ENCODE measurements around the gene ABI2. TPM values are rescaled to one million over a fixed set of nuclear protein-coding genes. Genes with fewer than 3 reads are reported as not detected.
"Not testable (repeated sequence)": the region's sequence is repeated elsewhere in the genome, so short reads cannot be mapped to it uniquely, and the experiment has no call there.

Gene ABI2
- total RNA-seq: 10 to 100 TPM; 34.0 to 40.9 TPM

DNA sequence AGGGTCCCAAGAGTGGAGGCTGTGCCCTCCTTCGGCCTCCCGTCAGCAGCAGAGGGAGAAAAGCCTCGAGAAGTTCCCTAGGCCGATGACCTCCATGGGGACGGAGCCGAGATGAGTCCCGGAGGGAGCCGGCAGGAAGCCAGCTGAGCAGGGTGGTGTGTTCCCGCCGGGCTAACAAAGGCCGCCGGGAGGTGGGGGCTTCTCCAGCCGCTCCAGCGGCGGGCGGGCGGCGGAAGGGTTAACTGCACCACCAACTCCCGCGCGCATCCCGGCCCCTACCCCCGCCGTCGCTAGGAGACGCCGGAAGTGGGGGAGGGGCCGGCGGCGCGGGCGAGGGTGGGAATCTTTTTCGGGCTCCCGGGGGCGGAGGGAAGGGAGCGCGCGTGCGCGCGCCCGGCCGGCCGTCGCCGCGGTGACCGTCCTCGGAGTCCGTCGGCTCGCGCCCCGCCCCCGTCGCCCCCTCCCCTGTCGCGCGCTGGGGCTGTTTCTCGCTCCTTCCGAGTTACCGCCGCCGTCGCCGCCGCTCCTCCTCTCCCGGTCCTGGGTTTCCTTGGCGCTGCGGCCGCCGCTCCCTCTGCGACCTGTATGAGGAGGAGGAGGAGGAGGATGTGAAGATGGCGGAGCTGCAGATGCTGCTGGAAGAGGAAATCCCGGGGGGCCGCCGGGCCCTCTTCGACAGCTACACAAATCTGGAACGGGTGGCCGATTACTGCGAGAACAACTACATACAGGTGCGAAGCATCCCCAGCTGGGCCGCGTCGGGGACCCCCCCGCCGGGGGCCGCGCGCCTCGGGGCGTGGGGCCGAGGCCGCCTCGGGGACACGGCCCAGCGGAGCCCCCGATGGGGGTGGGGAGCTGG, at the start of gene ABI2:
Gene ABI2 (plus strand): TSS at position 494 of the 859 bp plus-strand sequence. CDS start 121 bp downstream, at position 615.
- Mint-ChIP-seq H3K27me3 (ENCODE audit: low read depth) (no peaks in the 10 kb centered on the region), H3K27ac (peak within 1 kb of the TSS; percentile 73), H3K4me1 (ENCODE audit: low read depth) (peaks cover 27% of the 10 kb centered on the region), H3K36me3 (ENCODE audit: low read depth) (no peaks in the 10 kb centered on the region), H3K4me3 (peak within 1 kb of the TSS; percentile 84), H3K9me3 (no peaks in the 10 kb centered on the region)
- intact Hi-C loops (cut with micrococcal nuclease): loop anchor here (1.0 to 5.0 kb wide), 4 partner anchors 89 to 487 kb away; partner anchors contain the start of genes CARF, CYP20A1, NBEAL1 and WDR12
- CTCF ChIA-PET: no interaction called here
- DNase-seq: peak; percentile 65

DNA sequence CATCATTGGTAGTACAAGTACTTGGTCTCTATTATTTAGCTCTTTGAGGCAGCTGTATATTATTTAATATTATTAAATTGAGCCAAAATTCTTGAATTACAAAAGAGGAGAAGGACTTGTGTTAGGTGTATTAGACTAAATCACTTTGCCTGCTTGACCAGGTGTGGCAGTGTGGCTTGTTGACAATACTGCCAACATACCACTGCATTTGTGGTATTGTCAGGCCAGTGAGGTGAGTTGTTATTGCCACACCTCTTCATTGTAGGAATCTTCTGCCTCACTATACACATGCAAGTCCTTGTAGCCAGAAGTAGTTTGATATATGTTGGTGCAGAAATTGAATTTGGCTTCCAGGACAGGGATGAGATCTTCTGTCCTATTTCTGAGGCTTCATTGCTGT, 48.9 kb upstream of the ABI2 start:
- Mint-ChIP-seq H3K27ac (no peak overlapping the region), H3K9me3 (no peaks in the 10 kb centered on the region), H3K4me1 (ENCODE audit: low read depth) (no peaks in the 10 kb centered on the region), H3K36me3 (ENCODE audit: low read depth) (peaks cover 13% of the 10 kb centered on the region), H3K27me3 (ENCODE audit: low read depth) (no peaks in the 10 kb centered on the region), H3K4me3 (no peak overlapping the region)
- CTCF ChIA-PET: no interaction called here
- intact Hi-C loops (cut with micrococcal nuclease): no loop called here
- DNase-seq: no peak

DNA sequence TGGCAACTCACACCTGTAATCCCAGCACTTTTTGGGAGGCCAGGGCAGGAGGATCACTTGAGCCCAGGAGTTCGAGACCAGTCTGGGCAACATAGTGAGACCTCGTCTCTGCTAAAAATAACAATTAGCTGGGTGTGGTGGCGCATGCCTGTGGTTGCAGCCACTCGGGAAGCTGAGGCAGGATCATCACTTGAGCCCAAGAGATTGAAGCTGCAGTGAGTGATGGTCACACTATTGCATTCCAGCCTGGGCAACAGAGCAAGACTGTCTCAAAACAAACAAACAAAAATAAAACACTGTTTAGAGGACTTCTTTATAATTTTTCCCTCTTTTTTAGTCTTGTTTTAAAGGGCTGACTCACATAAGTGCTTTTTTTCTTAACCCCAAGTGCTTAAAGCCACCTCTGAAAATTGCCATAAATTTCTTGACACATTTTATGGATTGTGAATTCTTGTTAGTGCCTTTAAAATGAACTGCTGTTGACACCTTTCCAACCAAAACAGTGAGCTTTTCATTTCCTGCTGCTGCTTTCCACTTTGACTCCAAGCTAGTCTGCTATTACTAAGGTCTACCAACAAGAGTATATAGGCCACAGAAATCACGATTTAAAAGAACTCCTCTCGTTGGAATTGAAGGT, 47.6 kb upstream of the ABI2 start:
- intact Hi-C loops (cut with micrococcal nuclease): no loop called here
- peaks cover 15% of the 10 kb centered on the region for H3K36me3 Mint-ChIP-seq (ENCODE audit: low read depth)
- H3K9me3 Mint-ChIP-seq: no peaks in the 10 kb centered on the region
- CTCF ChIA-PET: interaction anchor here (0.6 to 0.7 kb wide), 2 partner anchors 31 to 51 kb away, joined by 3 read pairs; no protein-coding TSS in a partner anchor
- H3K27me3 Mint-ChIP-seq (ENCODE audit: low read depth): no peaks in the 10 kb centered on the region
- DNase-seq: no peak
- no peak overlapping the region for H3K4me3 Mint-ChIP-seq
- H3K27ac Mint-ChIP-seq: no peak overlapping the region
- H3K4me1 Mint-ChIP-seq (ENCODE audit: low read depth): no peaks in the 10 kb centered on the region

DNA sequence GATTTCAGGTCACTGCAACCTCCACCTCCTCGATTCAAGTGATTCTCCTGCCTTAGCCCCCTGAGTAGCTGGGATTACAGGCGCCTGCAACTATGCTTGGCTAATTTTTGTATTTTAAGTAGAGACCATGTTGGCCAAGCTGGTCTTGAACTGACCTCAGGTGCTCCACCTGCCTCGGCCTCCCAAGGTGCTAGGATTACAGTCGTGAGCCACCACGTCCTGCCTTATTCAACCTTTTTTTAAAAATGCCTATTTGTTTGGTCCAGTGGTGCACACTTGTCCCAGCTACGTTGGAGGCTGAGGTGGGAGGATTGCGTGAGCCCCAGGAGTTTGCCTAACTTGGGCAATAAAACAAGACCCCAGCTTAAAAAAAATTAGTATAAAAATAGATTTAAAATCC, 46.1 kb upstream of the ABI2 start:
- H3K36me3 Mint-ChIP-seq (ENCODE audit: low read depth): peaks cover 18% of the 10 kb centered on the region
- CTCF ChIA-PET: no interaction called here
- intact Hi-C loops (cut with micrococcal nuclease): no loop called here

DNA sequence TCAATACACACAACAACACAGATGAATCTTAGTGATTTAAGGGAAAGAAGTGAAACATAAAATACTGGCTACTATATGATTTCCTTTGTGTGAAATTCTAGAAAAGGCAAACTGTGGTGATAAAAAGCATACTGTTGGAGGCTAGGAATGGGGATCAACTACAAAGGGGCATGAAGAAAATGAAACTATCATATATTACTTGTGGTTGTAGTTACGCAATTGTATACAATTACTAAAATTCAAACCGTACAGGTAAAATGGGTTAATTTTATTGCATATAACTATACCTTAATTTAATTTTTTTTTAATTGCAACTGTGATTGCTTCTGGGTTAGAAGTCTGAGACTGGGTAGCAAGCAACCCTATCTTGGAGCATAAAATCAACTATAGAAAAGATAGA, 41.7 kb upstream of the ABI2 start:
- Mint-ChIP-seq H3K27me3 (ENCODE audit: low read depth) (no peaks in the 10 kb centered on the region), H3K4me3 (no peak overlapping the region), H3K9me3 (no peaks in the 10 kb centered on the region), H3K4me1 (ENCODE audit: low read depth) (no peaks in the 10 kb centered on the region), H3K36me3 (ENCODE audit: low read depth) (peaks cover 15% of the 10 kb centered on the region), H3K27ac (no peak overlapping the region)
- DNase-seq: no peak
- CTCF ChIA-PET: no interaction called here
- intact Hi-C loops (cut with micrococcal nuclease): no loop called here

More for the DNA sequence above, 46.1 kb upstream of the ABI2 start:
- no peaks in the 10 kb centered on the region for H3K4me1 Mint-ChIP-seq (ENCODE audit: low read depth)
- no peaks in the 10 kb centered on the region for H3K27me3 Mint-ChIP-seq (ENCODE audit: low read depth)
- DNase-seq: no peak
- no peak overlapping the region for H3K4me3 Mint-ChIP-seq
- H3K9me3 Mint-ChIP-seq: no peaks in the 10 kb centered on the region
- no peak overlapping the region for H3K27ac Mint-ChIP-seq

DNA sequence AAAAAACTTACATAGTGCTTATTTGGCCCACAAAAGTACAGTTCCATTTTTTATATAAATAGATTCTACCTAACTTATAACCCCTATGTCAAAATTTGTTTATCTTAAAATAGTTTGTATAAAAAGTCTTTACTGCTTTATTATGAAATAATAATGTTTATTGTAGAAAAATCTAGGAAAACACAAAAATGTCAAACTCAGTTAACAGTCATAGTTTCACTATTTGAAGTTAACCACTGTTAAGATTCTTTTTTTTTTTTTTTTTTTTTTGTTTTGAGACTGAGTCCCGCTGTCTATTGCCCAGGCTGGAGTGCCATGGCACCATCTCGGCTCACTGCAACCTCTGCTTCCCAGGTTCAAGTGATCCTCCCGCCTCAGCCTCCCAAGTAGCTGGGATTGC, 26.5 kb upstream of the ABI2 start:
- peaks cover 6% of the 10 kb centered on the region for H3K36me3 Mint-ChIP-seq (ENCODE audit: low read depth)
- CTCF ChIA-PET: no interaction called here

DNA sequence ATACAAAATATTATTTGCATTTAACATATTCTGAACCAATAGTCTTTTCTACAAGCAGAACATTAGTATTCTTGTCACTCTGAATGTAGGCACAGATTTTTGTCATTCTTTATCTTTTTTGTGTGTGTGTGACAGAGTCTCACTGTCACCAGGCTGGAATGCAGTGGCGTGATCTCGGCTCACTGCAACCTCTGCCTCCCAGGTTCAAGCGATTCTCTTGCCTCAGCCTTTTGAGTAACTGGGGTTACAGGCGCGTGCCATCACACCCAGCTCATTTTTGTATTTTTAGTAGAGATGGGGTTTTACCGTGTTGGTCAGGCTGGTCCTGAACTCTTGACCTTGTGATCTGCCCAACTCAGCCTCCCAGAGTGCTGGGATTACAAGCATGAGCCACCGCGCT, 25.6 kb upstream of the ABI2 start:
- H3K4me1 Mint-ChIP-seq (ENCODE audit: low read depth); intact Hi-C loops (cut with micrococcal nuclease); DNase-seq; H3K27ac Mint-ChIP-seq; H3K27me3 Mint-ChIP-seq (ENCODE audit: low read depth); H3K4me3 Mint-ChIP-seq; H3K9me3 Mint-ChIP-seq: not testable (repeated sequence)
- CTCF ChIA-PET: interaction anchor here (0.6 kb wide), 1 partner anchor 720 kb away, joined by 3 read pairs; no protein-coding TSS in a partner anchor
- peaks cover 12% of the 10 kb centered on the region for H3K36me3 Mint-ChIP-seq (ENCODE audit: low read depth)

More for the DNA sequence above, 26.5 kb upstream of the ABI2 start:
- Mint-ChIP-seq H3K9me3 (no peaks in the 10 kb centered on the region), H3K4me1 (ENCODE audit: low read depth) (no peaks in the 10 kb centered on the region), H3K27ac (no peak overlapping the region), H3K27me3 (ENCODE audit: low read depth) (no peaks in the 10 kb centered on the region), H3K4me3 (no peak overlapping the region)
- intact Hi-C loops (cut with micrococcal nuclease): no loop called here
- DNase-seq: no peak

DNA sequence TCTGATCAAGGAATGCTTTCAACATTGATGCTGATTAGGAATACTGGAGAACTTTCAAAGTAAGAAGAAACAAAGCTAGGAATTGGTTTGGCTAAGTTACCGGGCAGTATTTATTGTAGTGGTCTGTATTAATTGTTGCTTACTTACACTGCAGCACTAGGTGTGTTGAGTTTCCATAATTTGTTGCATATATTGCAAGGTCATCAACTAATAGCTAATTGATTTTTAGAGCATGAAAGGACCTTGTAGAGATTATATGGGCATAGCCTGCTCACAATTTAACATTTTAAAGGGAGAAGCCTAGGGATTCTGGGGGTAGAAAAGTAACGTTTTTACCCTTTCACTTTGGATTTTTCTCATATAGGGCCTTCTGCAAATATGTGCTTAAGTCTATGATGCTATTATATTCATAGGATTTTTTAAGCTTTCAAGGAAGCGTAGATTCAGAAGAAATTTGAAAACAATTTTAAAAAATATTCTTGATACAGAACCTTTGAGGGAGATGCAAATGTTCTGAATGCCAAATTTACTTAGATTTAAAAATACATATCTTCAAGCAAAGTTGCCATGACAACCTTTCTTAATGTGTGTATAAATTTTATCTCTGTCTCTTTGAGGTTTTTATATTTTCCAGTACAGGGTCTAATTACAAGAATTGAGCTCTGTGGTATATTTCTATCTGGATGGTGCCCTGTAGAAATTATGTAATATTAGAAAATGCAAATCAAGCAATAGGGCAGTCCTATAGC, 17.3 kb upstream of the ABI2 start:
- H3K27ac Mint-ChIP-seq: no peak overlapping the region
- intact Hi-C loops (cut with micrococcal nuclease): no loop called here
- CTCF ChIA-PET: interaction anchor here (1.6 kb wide), 1 partner anchor 504 kb away, joined by 3 read pairs; no protein-coding TSS in a partner anchor
- no peaks in the 10 kb centered on the region for H3K27me3 Mint-ChIP-seq (ENCODE audit: low read depth)
- H3K36me3 Mint-ChIP-seq (ENCODE audit: low read depth): peaks cover 26% of the 10 kb centered on the region
- no peaks in the 10 kb centered on the region for H3K9me3 Mint-ChIP-seq
- no peak for DNase-seq
- H3K4me1 Mint-ChIP-seq (ENCODE audit: low read depth): no peaks in the 10 kb centered on the region
- H3K4me3 Mint-ChIP-seq: no peak overlapping the region

DNA sequence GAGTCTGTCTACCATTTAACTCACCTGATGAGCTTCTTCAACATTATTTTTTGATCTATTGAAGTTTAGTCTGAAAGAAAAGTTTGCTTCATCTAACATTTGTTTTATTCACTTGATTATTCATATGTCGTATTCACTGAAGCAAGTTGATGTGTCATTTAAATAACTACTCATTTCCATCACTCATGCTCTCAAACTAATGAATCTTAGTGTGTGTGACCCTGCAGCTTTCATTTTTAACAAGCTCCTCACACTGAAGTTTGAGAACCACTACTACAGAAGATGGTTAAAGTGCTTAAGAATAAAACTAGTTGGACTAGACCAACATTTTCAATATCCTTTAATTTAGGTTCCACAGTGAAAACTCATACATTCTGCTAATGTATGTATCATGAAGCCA, 1.8 kb upstream of the ABI2 start:
- intact Hi-C loops (cut with micrococcal nuclease): loop anchor here (5.0 kb wide), 1 partner anchor 414 kb away; the partner anchor contains the start of genes CARF and WDR12
- Mint-ChIP-seq H3K27ac (no peak overlapping the region), H3K36me3 (ENCODE audit: low read depth) (no peaks in the 10 kb centered on the region), H3K9me3 (no peaks in the 10 kb centered on the region), H3K4me3 (no peak overlapping the region), H3K4me1 (ENCODE audit: low read depth) (peaks cover 27% of the 10 kb centered on the region), H3K27me3 (ENCODE audit: low read depth) (no peaks in the 10 kb centered on the region)
- CTCF ChIA-PET: interaction anchor here (0.6 kb wide), 1 partner anchor 353 kb away, joined by 5 read pairs; no protein-coding TSS in a partner anchor
- DNase-seq: no peak

DNA sequence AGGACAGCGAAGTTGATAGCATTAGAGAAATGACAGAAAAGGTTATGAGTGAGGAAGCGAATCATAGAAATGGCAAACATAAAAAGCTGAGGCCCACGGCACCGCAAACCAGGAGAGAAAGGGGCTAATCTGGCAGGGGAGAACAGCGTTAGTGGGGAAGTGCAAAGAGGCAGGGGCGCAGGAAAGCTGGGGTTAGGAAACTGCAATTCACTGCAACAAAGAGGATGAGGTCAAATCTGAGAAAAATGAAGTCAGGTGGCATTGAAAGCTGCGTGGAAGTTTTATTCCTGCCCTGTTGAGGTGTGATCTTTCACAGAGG, 653 bp upstream of the ABI2 start:
- peak overlapping the region; percentile 39 for H3K27ac Mint-ChIP-seq
- intact Hi-C loops (cut with micrococcal nuclease): loop anchor here (5.0 kb wide), 1 partner anchor 415 kb away; the partner anchor contains the start of genes CARF and WDR12
- H3K4me1 Mint-ChIP-seq (ENCODE audit: low read depth): peaks cover 27% of the 10 kb centered on the region
- no peaks in the 10 kb centered on the region for H3K27me3 Mint-ChIP-seq (ENCODE audit: low read depth)
- peak overlapping the region; percentile 74 for H3K4me3 Mint-ChIP-seq
- H3K9me3 Mint-ChIP-seq: no peaks in the 10 kb centered on the region
- CTCF ChIA-PET: no interaction called here
- no peaks in the 10 kb centered on the region for H3K36me3 Mint-ChIP-seq (ENCODE audit: low read depth)
- DNase-seq: no peak

DNA sequence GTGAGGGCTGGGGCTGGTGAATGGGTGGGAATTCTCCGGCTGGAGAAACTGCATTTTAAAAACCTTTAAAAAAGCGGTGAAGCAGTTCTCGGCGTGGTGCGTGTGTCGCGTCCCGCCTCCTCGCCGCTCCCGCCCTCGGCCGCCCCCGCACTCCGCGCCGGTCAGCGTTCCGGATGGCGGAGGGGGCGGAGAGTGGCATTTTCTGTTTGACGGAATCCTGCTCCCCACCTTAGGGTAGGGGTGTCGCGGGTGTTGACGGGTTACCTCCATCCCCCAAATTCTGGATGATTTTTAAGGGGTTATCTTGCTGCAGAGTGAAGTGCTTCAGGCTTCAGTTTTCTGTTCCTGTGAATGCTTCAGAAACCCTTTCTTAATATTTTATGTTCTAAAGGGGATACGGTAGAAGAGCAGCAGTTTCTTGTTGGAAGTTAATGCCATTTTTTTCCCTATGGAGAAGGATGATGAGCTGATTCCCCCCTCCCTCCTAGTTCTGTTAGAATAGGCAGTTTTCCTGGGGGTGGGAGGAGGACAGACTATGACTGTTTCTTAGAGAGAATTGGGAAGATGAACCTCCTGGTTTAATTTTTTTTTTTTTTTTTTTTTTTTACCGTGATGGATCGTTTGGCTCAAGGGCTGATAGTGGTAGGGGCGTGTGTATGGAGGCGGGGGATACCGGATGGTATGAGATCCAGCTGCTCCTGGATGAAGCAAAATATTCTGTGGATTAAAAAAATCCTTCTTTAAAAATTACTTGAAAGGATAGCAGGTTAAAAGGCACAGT, 756 bp downstream of the ABI2 start:
- intact Hi-C loops (cut with micrococcal nuclease): loop anchor here (1.0 to 5.0 kb wide), 4 partner anchors 90 to 486 kb away; partner anchors contain the start of genes CARF, CYP20A1, NBEAL1 and WDR12
- no peak overlapping the region for H3K27ac Mint-ChIP-seq
- H3K27me3 Mint-ChIP-seq (ENCODE audit: low read depth): no peaks in the 10 kb centered on the region
- H3K4me1 Mint-ChIP-seq (ENCODE audit: low read depth): peaks cover 30% of the 10 kb centered on the region
- DNase-seq: peak; percentile 58
- no peaks in the 10 kb centered on the region for H3K36me3 Mint-ChIP-seq (ENCODE audit: low read depth)
- H3K9me3 Mint-ChIP-seq: no peaks in the 10 kb centered on the region
- peak overlapping the region; percentile 84 for H3K4me3 Mint-ChIP-seq
- CTCF ChIA-PET: interaction anchor here (0.7 kb wide), 1 partner anchor 21 kb away, joined by 3 read pairs; no protein-coding TSS in a partner anchor
